Measurements from ENCODE around the gene NR2C1.
A peak's percentile ranks its signal among the peaks of the same experiment; 100 is the strongest.

Gene NR2C1

DNA sequence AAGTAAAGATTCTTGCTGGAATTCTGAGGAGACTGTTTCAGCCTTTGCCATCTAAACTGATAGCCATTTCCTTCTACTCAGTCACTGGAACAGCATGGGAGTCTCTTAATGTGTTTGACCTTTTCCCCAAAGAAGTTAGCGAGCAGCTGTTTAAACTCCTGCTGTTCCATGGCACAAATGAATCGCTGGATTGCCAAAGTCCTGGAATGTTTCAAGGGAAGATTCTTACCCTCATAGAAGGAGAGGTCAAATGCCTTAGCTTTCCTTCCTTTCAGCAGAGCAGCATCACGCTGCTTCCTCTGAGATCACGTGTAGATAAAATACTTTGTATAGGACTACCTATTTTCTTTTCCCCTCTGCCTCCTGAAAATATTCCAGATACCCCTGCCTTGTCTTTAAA is 10.5 kb upstream of the NR2C1 start:
- DNase-seq (ENCODE audit: low read depth): no peak

- no peak for DNase-seq (ENCODE audit: low read depth)
Observed at GRCh38 chr12:95083471-95083870, 10.1 kb upstream of the NR2C1 start.

DNA sequence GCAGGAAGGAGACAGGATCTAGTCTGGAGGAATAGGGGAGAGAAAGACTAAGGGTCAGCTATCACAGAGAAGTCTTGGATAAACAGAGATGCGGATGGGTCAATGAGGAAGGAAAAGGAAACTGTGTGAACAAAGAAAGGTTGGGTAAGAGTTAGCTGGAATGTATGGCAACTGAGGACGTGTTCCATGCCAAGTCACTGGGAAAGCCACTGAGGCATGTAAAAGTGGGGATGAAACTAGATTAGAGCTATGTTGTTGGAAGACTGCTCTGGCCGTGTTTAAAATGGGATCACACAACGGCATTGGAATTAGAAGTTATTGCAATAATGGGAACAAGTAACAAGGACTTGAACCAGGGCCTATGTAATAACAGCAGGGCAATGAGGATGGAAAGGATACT is 3.9 kb upstream of the NR2C1 start:
- DNase-seq (ENCODE audit: low read depth): no peak

DNA sequence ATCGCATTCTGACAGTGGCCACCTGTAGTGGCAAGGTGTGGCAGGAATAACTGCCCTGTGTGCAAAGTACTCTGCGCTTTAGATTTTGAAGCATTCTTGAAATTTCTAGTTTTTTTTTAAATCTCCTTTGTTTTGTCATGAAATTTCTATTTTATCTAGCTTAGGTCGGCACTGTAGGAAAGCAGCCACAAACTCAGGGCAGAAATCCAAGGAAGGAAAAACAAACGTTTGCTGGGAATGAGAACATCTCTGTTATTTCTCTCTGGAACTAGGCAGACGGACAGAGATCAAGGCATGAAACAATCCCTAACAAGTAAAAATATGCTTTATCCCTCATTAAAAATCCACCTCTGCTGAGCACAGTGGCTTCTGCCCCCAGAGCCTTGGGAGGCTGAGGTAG is 1.3 kb upstream of the NR2C1 start:
- no peak for DNase-seq (ENCODE audit: low read depth)

GRCh38 chr12:95073698-95074520 is 491 bp upstream of the NR2C1 start:
- no peak for DNase-seq (ENCODE audit: low read depth)

- no peak for DNase-seq (ENCODE audit: low read depth)
Observed at GRCh38 chr12:95070378-95070777, 3.0 kb downstream of the NR2C1 start.

- DNase-seq (ENCODE audit: low read depth): no peak
Observed at GRCh38 chr12:95066091-95066855, 7.1 kb downstream of the NR2C1 start.

GRCh38 chr12:95060951-95061350 is 12.5 kb downstream of the NR2C1 start:
- DNase-seq (ENCODE audit: low read depth): no peak

- no peak for DNase-seq (ENCODE audit: low read depth)
Observed at GRCh38 chr12:95059984-95060383, 13.4 kb downstream of the NR2C1 start.

DNA sequence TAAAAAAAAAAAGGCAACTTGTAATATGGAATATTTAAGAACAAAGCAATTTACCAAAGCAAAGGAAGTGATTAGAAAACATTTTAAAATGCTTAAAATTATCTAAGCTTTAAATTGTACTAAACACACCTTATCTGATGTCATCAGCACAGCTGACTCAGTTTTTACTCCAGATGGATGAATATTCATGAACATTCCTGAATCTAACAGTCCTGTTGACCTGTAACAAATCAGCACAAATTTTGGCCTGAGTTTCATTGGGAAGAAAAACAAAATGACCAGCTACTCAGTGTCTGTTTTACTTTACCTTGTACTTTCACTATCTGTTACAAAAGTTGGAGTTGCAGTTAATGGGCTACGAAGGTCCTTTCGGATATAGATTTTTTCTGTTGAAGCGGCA is 16.0 kb downstream of the NR2C1 start:
- no peak for DNase-seq (ENCODE audit: low read depth)

GRCh38 chr12:95055057-95055456 is 18.4 kb downstream of the NR2C1 start:
- no peak for DNase-seq (ENCODE audit: low read depth)

DNA sequence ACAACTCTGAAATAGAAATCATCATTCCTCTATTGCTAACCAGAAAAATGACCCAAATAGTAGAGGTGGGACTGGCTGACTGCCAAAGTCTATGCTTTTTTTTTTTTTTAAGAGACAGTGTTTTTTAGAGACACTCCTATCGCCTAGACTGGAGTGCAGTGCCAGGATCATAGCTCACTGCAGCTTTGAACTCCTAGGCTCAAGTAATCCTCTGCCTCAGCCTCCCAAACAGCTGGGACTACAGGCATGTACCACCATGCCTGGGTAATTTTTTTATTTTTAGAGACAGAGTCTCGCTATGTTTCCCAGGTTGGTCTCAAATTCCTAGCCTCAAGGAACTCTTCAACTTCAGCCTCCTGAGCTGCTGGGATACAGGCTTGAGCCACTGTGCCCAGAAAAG is 19.2 kb downstream of the NR2C1 start:
- no peak for DNase-seq (ENCODE audit: low read depth)

DNA sequence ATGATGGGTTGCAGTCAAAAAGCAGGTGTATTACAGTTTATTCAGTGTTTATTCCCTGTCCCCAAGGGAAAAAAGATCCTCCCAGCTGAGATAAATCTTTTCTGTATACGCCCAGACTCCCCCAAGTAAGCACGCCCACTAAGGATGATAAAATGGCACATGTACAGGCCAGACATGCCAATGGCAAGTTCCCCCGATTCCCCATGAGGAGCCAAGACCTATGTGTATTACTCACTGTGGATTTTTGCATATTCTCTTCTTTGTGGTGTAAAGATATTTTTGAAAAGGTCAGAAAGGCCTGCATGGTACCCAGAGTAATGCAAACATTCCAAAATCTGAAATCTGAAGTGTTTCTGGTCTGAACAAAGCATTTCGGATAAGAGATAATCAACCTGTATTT is 22.2 kb downstream of the NR2C1 start:
- no peak for DNase-seq (ENCODE audit: low read depth)

GRCh38 chr12:95037906-95038305 is 35.5 kb downstream of the NR2C1 start:
- DNase-seq (ENCODE audit: low read depth): no peak

DNA sequence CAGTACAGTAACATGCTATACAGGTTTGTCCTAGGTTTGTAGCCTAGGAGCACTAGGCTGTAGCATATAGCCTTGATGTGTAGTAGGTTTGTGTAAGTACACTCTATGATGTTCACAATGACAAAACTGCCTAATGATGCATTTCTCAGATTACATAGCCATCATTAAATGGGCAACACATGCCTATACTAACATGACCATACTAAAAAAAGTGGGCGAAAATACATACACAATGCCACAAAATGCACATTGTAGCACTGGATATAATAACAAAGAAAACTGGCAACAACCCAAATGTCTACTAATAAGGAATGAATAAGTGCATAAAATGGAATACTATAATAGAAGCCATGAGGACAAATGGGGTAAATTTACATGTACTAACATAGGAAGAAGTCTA is 38.7 kb downstream of the NR2C1 start:
- no peak for DNase-seq (ENCODE audit: low read depth)

DNA sequence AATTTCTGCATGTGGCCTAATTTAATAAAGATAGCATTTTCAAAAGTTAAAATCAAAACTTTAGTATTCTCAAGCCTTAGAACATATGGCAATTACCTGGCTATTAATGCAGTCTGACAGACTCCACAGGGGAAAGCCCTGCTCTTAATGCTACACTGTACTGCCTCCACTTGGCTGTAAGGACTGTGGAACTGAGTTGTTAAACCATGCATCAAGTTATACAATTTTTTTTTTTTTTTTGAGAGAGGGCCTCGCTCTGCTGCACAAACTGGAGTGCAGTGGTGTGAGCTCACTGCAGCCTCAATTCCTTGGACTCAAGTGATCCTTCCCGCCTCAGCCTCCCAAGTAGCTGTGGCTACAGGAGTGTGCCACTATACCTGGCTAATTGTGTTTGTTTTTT is 50.9 kb downstream of the NR2C1 start:
- DNase-seq (ENCODE audit: low read depth): no peak

GRCh38 chr12:95017482-95017881 is 55.9 kb downstream of the NR2C1 start:
- no peak for DNase-seq (ENCODE audit: low read depth)

DNA sequence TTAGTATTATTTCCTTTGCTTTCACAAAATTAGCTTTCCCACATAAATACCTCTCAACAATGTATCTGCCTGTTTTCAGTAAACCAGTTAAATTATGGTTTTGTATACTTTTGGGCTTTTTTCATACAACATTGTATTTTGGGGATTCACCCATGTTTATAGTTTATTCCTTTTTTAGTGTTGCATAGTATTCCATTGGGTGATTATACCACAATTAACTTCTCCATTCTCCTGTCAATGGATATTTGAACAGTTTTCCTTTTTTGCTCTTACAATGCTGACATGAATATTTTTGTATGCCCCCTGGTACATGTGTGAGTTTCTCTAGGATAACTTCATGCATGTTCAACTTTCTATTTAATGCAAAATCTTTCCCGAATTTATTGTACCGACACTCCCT is 57.3 kb downstream of the NR2C1 start:
- no peak for DNase-seq (ENCODE audit: low read depth)

DNA sequence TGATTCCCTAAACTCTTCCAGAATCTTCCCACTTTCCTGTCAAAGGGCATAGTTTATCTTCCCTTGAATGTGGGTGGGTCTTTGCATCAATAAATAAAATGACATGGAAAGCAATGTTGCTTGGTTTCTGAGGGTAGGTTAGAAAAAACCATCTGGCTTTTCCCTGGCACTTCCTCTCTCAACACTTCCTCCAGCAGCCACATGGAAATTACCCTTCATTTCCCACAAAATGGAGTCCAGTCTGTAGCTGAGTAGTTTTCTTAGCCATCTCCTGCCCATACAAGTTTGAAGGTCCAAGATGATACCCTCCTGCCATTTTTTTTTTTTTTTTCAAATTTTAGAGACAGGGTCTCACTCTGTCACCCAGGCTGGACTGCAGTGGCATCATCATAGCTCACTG is 58.9 kb downstream of the NR2C1 start:
- no peak for DNase-seq (ENCODE audit: low read depth)

- no peak for DNase-seq (ENCODE audit: low read depth)
Observed at GRCh38 chr12:95006206-95006605, 67.2 kb downstream of the NR2C1 start.

DNA sequence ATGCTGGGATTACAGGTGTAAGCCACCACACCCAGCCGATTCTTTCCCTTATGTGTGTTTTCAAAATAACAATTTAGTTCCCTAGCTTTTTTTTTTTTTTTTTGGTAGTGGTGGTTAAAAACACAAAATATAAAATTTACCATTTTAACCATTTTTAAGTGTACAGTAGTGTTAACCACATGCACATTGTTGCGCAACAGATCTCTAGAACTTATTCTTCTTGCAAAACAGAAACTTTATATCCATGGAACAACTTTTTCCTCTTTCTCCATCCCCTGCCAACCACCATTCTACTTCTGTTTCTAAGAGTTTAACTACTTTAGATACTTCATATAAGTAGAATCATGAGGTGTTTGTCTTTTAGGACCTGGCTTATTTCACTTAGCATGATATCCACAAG is 68.8 kb downstream of the NR2C1 start:
- no peak for DNase-seq (ENCODE audit: low read depth)

- no peak for DNase-seq (ENCODE audit: low read depth)
Observed at GRCh38 chr12:95003921-95004272, 69.5 kb downstream of the NR2C1 start.

GRCh38 chr12:95003213-95003920 is 70.1 kb downstream of the NR2C1 start, which contains the start of gene NDUFA12:
TSS of gene NDUFA12 (minus strand) at chr12:95003697. CDS start at chr12:95003680, 17 bp downstream.
- peak; percentile 90 for DNase-seq (ENCODE audit: low read depth)
